Fibroblast of the conjunctiva (primary cell): ENCODE results near the gene CPTP.
"Not testable (repeated sequence)": the region's sequence is repeated elsewhere in the genome, so short reads cannot be mapped to it uniquely, and the experiment has no call there.

Source experiments
- DNase-seq: peaks from one replicate; pipeline ENCODE4 v3.0.0-alpha.2; 2010; ENCODE audit warnings: low read depth

Gene CPTP

DNA sequence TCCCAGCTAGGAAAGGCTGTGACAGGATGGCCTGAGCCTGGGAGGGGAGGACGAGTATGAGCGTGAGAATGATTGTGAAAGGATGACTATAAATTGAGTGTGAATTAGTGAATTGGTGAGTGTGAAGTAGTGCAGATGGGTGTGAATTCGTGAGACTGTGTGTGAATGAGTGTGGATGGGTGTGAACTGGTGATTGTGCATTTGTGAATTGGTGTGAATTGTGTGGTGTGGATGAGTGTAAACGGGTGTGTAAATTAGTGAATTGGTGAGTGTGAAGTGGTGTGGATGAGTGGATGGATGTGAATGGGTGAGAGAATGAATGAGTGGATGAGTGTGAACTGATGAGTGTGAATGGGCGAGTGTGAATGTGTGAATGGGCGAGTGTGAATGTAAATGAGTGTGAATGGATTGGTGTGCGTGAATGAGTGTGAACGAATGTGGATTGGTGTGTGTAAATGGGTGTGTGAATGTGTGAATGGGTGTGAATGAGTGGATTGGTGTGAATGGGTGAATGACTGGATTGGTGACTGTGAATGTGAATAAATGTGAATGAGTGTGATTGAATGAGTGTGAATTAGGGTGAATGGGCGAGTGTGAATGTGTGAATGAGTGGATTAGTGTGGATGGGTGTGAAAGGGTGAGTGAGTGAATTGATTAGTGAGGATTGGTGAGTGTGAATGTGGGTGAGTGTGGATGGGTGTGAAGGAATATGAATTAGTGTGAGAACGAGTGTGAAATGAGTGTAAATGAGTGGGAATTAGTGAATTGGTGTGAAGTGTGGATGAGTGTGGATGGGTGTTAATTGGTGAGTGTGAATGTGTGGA is 41.5 kb downstream of the CPTP start:
- no peak for DNase-seq

DNA sequence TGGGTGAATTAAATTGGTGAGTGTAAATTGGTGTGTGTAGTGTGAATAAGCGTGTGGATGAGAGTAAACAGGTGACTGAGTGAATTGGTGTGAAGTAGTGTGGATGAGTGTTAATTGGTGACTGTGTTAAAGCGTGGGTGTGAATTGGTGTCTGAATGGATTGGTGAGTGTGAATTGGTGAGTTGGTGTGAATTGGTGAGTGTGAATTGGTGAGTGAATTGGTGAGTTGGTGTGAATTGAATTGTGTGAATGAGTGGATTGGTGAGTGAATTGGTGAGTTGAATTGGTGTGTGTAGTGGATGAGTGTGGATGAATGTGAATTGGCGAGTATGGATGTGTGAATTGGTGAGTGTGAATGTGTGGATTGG is 42.1 kb downstream of the CPTP start:
- no peak for DNase-seq

DNA sequence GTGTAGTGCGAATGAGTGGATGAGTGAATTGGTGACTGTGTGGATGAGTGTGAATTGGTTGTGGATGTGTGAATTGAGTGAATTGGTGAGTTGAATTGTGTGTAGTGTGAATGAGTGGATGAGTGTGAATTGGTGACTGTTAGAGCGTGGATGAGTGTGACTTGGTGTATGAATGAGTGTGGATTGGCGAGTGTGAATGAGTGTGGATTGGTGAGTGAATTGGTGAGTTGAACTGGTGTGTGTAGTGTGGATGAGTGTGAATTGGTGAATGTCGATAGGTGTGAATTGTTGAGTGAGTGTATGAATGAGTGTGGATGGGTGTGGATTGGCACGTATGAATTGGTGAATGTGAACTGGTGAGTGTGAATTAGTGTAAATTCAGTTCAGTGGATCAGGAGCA is 42.7 kb downstream of the CPTP start:
- DNase-seq, result no peak

DNA sequence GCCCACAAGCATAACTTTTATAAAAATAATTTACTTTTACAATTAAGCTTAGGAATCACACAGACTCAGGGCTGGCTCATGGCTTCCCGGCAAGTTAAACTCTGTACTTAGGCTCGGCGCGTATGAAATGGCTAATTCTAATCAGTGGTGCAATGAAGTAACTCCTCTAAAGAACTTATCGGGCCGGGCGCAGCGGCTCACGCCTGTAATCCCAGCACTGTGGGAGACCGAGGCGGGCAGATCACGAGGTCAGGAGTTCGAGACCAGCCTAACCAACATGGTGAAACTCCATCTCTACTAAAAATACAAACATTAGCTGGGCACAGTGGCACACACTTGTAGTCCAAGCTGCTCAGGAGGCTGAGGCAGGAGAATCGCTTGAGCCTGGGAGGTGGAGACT is 45.5 kb downstream of the CPTP start:
- DNase-seq, result not testable (repeated sequence)

DNA sequence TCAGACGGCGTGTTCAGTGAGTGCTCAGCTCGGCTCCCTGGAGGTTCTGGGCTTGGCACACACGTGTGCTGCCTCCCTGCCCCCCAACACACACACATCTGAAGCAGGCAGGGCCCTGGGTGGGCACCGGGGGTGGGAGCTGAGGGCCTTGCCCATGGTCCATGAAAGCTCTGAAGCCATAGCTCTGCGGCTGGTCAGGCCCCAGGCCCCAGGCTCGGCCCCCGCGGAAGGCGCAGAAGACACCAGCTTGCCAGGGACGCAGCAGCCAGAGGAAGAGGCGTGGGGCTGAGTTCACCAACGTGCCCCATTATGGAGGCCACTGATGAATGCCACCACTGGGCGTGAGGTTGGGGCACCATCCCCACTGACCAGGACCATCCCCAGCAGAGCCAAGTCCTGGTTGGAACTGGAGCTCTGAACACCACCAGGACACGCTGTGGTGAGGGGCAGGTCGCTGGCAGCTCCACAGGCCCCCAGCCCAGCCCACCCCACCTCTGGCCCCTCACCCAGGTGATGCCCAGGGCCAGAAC is 46.2 kb downstream of the CPTP start:
- DNase-seq, result no peak

DNA sequence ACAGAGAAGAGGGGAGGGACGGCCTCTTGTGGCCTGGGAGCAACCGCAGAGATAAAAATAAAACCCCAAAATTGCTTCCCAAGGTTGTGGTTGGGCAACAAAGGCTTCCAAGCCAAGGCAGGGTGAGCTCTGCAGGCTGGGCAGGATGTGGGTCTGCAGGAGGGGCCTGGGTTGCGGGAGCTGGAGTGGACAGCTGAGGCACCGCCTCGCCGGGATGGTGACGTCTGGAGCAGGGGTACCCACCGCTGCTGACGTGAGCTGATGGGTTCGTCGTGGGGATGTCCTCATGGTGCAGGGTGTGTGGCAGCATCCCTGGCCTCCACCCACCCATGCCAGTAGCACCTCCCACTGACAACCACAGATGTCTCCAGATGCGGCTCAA is 46.8 kb downstream of the CPTP start:
- no peak for DNase-seq

DNA sequence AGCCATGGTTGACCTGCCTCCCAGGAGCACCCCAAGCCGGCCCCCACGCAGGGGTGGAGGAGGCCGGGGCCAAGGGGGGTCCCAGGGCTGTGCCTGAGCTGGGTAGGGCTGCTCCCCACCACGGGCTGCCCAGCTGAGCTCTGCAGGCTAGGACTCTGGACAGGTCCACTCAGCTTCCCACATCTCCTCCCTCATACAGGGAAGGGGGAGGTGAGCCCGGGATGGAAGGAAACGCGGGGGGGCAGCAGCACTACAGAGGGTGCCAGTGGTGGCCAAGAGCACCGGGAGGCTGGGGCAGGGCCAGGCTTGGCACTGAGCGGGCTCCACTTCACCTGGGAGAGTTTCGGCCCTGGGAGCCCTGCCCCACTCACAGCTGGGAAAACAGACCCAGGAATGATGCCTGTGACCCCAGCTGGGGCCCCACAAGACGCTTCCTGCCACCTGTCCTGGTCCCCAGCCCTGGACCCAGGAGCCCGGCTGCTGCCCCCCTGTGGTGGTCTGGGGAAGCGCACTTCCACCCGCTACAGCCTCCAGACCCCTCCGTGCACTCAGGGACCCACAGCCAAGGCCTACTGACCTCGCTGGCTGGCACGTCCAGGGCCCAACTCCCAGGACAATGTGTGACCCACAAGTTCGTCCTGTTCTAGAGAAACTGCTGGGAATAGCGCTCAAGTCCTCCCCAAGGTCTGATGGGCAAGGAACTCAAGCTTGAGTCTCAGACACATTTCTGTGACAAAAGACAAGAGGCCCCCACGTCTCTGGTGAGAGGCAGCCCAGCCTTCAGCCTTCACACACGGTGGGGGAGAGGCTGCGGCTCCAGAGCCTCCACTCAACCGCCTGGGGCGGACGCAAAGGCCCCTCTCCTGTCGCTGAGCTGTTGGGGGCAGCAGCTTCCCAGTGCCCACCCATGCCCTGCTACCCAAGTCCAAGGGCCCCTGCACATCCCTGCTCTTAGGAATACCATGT is 47.4 kb downstream of the CPTP start:
- DNase-seq, result no peak

DNA sequence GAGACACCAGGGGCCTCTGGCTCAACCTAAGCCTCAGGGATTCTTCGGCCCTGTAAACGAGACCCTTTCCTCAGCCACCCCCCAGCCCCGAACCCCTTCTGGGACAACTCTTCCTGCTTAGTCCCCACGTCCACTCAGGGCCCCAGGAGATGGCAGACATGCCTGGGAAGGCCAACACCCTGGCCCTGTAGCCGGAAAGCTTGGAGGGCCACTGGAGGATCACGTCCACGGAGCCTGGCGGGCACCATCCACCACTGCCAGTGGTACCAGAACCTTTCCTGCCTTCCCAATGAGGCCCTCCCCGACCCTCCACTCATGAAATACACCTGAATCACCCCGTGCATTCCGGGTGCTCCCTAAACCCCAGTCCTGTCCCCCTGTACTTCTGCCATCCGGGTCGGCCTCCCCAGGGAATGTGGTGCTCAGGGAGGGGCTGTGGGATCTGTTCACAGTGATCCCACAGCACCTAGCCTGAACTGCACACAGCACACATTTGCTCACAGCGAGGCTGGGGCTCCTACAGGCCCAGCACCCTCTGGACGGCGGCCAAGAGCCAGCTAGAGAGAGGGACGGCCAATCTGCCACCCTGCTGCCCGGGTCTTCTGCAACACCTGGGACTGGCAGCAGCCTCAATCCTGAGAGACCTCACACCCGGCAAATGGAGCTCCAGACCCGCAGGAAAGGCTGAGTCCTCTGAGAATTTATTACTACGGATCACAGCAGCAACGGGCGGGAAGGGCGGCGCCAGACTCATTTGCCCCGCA is 48.6 kb downstream of the CPTP start:
- DNase-seq, result no peak

DNA sequence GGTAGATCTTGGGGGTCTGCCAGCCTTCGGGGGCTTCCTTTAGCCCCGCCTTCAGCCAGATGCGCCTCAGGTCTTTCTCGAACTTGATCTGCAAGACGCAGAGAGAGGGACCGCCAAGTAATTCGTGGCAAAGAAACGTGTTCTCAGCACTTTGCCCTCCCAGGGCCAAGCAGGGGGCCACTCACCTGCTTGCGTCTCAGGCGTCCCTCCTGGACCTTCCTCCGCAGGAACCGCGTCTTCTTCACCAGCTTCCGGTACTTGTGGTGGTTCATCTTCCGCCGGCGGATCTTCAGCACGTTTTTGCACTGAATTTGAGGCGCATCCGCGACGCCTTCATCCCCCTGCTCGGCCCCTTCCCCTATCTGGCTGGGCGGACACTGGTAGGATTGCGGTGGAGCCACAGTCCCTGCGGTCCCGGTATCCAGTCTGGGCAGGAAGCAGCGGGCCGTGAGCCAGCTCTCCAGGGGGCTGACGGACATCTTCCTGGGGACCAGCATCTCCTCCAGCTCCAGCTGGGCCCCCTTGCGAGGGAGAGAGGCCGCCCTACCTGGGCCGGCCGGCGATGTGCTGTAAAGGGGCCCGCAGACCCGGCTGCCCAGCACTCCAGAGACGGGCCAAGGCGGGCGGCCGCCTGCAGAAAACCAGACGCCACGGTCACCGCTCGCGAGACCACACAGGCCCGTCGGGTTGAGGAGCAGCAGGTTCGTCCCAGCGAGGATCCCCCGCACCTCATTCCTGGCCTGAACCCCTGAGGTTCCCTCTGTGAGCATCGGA is 49.4 kb downstream of the CPTP start:
- DNase-seq, result no peak

DNA sequence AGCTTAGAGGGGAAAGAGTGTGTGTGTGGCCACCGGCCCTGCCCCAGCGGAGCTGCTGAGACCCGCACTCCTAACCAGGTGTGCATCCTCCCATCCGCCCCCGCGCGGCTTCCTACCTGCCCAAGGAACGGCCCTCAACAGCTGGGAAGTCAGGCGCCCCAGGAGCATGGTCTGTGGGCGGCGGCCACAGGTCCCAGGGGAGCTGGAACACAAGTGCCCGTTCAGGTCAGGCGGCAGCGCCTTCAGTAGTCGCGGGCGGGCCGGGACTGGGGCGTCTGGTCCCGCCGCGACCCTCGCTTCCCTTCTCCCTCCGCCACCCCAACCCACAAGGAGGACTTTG is 50.0 kb downstream of the CPTP start:
- DNase-seq, result no peak

DNA sequence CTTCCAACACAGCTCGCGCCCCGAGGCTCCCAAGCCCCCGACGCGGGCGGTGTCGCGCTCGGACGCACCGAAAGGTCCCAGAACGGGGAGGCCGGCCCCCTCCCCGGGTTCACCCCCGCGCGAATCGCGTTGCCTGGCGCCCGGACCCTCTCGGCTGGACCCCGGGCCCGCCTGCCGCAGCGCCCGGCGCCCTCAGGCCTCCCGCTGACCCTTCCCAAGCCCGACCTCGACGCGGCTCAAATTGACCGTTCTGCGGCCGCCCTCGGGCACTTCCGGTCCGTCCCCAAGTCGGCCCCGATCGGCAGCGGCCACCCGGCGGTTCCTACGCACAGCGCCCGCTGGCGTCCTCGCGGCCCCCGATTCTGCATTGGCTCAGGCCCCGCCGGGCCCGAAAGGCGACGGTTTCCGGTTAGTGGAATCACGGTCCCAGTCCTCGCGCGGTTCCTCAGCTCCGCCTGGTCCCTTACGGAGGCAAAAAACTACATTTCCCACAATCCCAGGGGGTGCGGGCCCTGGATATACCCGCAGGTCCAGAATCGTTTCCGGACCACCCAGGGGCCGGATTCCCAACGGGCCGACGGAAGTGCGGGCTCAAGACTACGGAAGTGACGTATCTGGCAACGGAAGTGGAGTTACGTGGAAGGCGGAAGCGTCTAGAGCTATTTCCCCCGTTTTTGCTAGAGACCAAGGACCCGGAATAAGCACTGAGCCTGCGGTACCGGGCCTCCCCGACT is 50.5 kb downstream of the CPTP start, which contains the start of gene AURKAIP1:
Gene AURKAIP1, minus strand, starts transcription at position 279 of the 734 bp plus-strand sequence. CDS start 451 bp downstream, outside the sequence.
- DNase-seq, result peak; percentile 99

DNA sequence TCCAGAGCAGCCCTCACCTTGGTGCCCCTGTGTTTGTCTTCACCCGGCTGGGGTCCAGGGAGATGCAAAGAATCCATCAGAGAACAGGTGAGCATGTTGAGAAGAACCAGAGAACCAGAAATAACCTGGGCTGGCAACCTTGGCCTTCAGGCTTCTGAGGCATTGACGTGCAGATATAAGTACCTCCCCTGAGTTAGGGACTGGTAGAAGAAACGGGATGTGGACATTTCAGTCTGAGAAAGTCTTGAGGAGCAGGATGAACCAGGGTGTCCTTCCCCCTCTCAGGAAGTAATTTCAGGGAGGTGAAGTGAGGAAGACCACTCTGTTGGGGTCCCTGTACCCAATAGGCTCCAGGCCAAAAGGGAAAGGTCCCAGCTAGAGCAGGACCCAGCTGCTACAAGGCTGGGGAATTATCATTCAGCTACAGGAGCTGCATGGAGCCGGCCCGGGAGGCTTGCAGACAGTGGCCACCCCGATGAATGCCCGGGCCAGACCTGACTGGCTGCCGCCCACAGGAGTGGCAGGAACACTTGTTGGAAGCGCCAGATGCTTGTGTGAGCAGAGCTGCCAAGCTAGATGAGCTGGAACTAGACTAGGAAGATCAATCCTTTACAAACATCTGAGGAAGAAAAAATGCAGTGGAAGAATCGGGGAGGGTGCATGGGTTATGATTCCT is 52.1 kb downstream of the CPTP start:
- no peak for DNase-seq

DNA sequence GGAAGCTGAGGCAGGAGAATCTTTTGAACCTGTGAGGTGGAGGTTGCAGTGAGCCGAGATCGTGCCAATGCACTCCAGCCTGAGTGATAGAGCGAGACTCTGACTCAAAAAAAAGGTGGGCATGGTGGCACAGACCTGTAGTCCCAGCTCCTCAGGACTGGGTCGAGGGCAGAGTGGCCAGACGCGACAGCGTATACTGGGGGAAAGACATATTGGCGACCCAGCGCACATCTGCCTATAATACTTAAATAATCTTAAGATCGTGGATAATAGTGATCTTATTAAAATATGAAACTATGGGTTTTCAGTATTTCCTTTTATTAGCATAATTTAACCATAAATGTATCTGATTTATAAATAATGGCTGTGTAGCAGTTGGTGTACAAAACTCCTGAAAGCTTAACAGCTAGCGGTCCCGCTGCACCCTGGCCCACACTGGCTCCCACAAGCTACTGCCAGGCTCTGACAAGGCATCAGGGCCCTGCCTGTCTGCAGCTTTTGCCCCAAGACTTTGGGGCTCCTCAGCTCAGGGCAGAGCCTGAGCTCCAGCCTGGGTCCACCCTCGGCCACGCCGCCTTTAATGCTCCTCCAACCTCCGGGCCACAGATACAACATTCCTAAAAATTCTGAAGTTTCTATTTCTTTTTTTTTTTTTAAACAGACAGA is 53.1 kb downstream of the CPTP start:
- no peak for DNase-seq
